ENCODE data around the gene SHB. TPM values are rescaled to one million over a fixed set of nuclear protein-coding genes. Genes with fewer than 3 reads are reported as not detected.
A peak's percentile ranks its signal among the peaks of the same experiment; 100 is the strongest.

SHB gene
- total RNA-seq: 1 to 10 TPM; 1.1 to 1.2 TPM
- polyA plus RNA-seq (2013, experiment 1 of 2): 0.43 TPM
- polyA plus RNA-seq (2013, experiment 2 of 2): 0.42 TPM
- 0.14 to 3.9 (median 0.94) reads per million in 172 experiments for total RNA-seq

- intact Hi-C loops (cut with DNase I, micrococcal nuclease): loop anchor here (1.0 to 10.0 kb wide), 6 partner anchors 166 to 647 kb away; partner anchors contain the start of genes DCAF10 (in 1 of the 2), EXOSC3 (in 1 of the 2) and GRHPR (in 1 of the 2)
Observed at GRCh38 chr9:38068701-38069628, at the start of gene SHB. Gene SHB, minus strand, starts transcription at chr9:38069227. Its CDS starts 582 bp downstream, at chr9:38068645.

GRCh38 chr9:38117651-38118050, 48.6 kb upstream of the SHB start:
- no peaks in the 10 kb centered on the region for H3K4me1 ChIP-seq (ENCODE audit: insufficient read depth, low read length)
- no peak overlapping the region for H3K27ac Mint-ChIP-seq
- no peak for DNase-seq
- no peak for TF ChIP-seq CTCF (IDR thresholded peaks at IDR 0.05)
- no peak for ATAC-seq (ENCODE audit: poor library complexity)
- H3K27ac ChIP-seq (ENCODE audit: low read depth in 1 of 2, low read length in 2 of 2): no peak overlapping the region
- no peaks in the 10 kb centered on the region for H3K9me3 Mint-ChIP-seq
- ChIA-PET CTCF (no interaction called here), POLR2A (no interaction called here)
- intact Hi-C loops (cut with DNase I, micrococcal nuclease): no loop called here
- H3K4me3 Mint-ChIP-seq: no peak overlapping the region
- H3K9me3 ChIP-seq (ENCODE audit: control insufficient read depth in 1 of 2, insufficient read depth in 1 of 2, low read length in 2 of 2): no peaks in the 10 kb centered on the region
- peaks cover 24% of the 10 kb centered on the region for H3K27me3 Mint-ChIP-seq
- peaks cover 3 to 6% of the 10 kb centered on the region in 2 experiments for H3K27me3 ChIP-seq (ENCODE audit: control insufficient read depth in 1 of 2, insufficient read depth in 2 of 2, low read length in 2 of 2)
- no peaks in the 10 kb centered on the region for H3K36me3 Mint-ChIP-seq (ENCODE audit: low read depth)
- no peaks in the 10 kb centered on the region for H3K36me3 ChIP-seq (ENCODE audit: insufficient read depth, low read length)
- H3K4me3 ChIP-seq (ENCODE audit: low read length): no peak overlapping the region
- no peaks in the 10 kb centered on the region for H3K4me1 Mint-ChIP-seq (ENCODE audit: low read depth)

More at GRCh38 chr9:38068701-38069628, at the start of gene SHB:
- Mint-ChIP-seq H3K36me3 (ENCODE audit: low read depth) (no peaks in the 10 kb centered on the region), H3K27ac (peak within 1 kb of the TSS; percentile 29), H3K4me3 (peak within 1 kb of the TSS; percentile 87), H3K9me3 (no peaks in the 10 kb centered on the region), H3K4me1 (ENCODE audit: low read depth) (peaks cover 30% of the 10 kb centered on the region), H3K27me3 (no peaks in the 10 kb centered on the region)
- Histone ChIP-seq H3K9me3 (ENCODE audit: control insufficient read depth in 1 of 2, insufficient read depth in 1 of 2, low read length in 2 of 2) (no peaks in the 10 kb centered on the region), H3K4me3 (ENCODE audit: low read length) (peak within 1 kb of the TSS; percentile 67), H3K27ac (ENCODE audit: low read depth in 1 of 2, low read length in 2 of 2) (no peak within 1 kb of the TSS), H3K27me3 (ENCODE audit: control insufficient read depth in 1 of 2, insufficient read depth in 2 of 2, low read length in 2 of 2) (no peaks in the 10 kb centered on the region), H3K36me3 (ENCODE audit: insufficient read depth, low read length) (no peaks in the 10 kb centered on the region), H3K4me1 (ENCODE audit: insufficient read depth, low read length) (peaks cover 26% of the 10 kb centered on the region)
- ChIA-PET POLR2A (interaction anchor here (3.1 kb wide), 1 partner anchor 165 kb away, joined by 11 read pairs; the partner anchor contains the start of gene SLC25A51), CTCF (interaction anchor here (1.3 to 1.4 kb wide), 2 partner anchors 155 to 166 kb away, joined by 5 read pairs; no protein-coding TSS in a partner anchor)
- peak; percentile 77 for ATAC-seq (ENCODE audit: poor library complexity)
- peak; percentile 34 for TF ChIP-seq CTCF (IDR thresholded peaks at IDR 0.05)
- peak; percentile 60 to 94 (median 81) for DNase-seq

- Histone ChIP-seq H3K36me3 (ENCODE audit: insufficient read depth, low read length) (no peaks in the 10 kb centered on the region), H3K27ac (ENCODE audit: low read depth in 1 of 2, low read length in 2 of 2) (no peak overlapping the region), H3K4me1 (ENCODE audit: insufficient read depth, low read length) (no peaks in the 10 kb centered on the region), H3K27me3 (ENCODE audit: control insufficient read depth in 1 of 2, insufficient read depth in 2 of 2, low read length in 2 of 2) (peaks cover 3 to 6% of the 10 kb centered on the region in 2 experiments), H3K4me3 (ENCODE audit: low read length) (no peak overlapping the region), H3K9me3 (ENCODE audit: control insufficient read depth in 1 of 2, insufficient read depth in 1 of 2, low read length in 2 of 2) (no peaks in the 10 kb centered on the region)
- Mint-ChIP-seq H3K27me3 (peaks cover 31% of the 10 kb centered on the region), H3K4me1 (ENCODE audit: low read depth) (no peaks in the 10 kb centered on the region), H3K36me3 (ENCODE audit: low read depth) (no peaks in the 10 kb centered on the region), H3K4me3 (no peak overlapping the region), H3K27ac (no peak overlapping the region), H3K9me3 (no peaks in the 10 kb centered on the region)
- no peak for DNase-seq
- TF ChIP-seq CTCF (IDR thresholded peaks at IDR 0.05): no peak
- intact Hi-C loops (cut with DNase I, micrococcal nuclease): no loop called here
- ATAC-seq (ENCODE audit: poor library complexity): no peak
- ChIA-PET POLR2A (no interaction called here), CTCF (no interaction called here)
Observed at GRCh38 chr9:38114905-38115304, 45.9 kb upstream of the SHB start.
